Ishikawa (cell line): ENCODE data around the gene CHTF18.

ENCODE experiments used
- CEBPB ChIP-seq: IDR thresholded peaks from 2 replicates; pipeline ENCODE4 v1.6.1; 2012
- CREB1 ChIP-seq: IDR thresholded peaks from 2 replicates; pipeline ENCODE4 v1.6.1; 2012; ENCODE audit warnings: low read depth
- EGR1 ChIP-seq: IDR thresholded peaks from 2 replicates; pipeline ENCODE4 v1.6.1; 2012
- EP300 ChIP-seq: IDR thresholded peaks from 2 replicates; pipeline ENCODE4 v1.6.1; 2012; ENCODE audit warnings: borderline replicate concordance
- FOXM1 ChIP-seq: IDR thresholded peaks from 2 replicates; pipeline ENCODE4 v1.6.1; 2012; ENCODE audit warnings: low read depth, borderline replicate concordance
- MAX ChIP-seq: IDR thresholded peaks from 2 replicates; pipeline ENCODE4 v1.6.1; 2012
- NFIC ChIP-seq: IDR thresholded peaks from 2 replicates; pipeline ENCODE4 v1.6.1; 2012
- RAD21 ChIP-seq: IDR thresholded peaks from 2 replicates; pipeline ENCODE4 v1.6.1; 2012; ENCODE audit warnings: low read depth
- REST ChIP-seq: IDR thresholded peaks from 2 replicates; pipeline ENCODE4 v1.6.1; 2012; ENCODE audit warnings: low read depth, mild to moderate bottlenecking
- TAF1 ChIP-seq: IDR thresholded peaks from 2 replicates; pipeline ENCODE4 v1.6.1; 2012; ENCODE audit warnings: low read depth, mild to moderate bottlenecking
- TCF12 ChIP-seq: IDR thresholded peaks from 2 replicates; pipeline ENCODE4 v1.6.1; 2012; ENCODE audit warnings: low read depth
- TEAD4 ChIP-seq: IDR thresholded peaks from 2 replicates; pipeline ENCODE4 v1.6.1; 2012
- USF1 ChIP-seq: IDR thresholded peaks from 2 replicates; pipeline ENCODE4 v1.6.1; 2012
- YY1 ChIP-seq: IDR thresholded peaks from 2 replicates; pipeline ENCODE4 v1.6.1; 2012; ENCODE audit warnings: low read depth
- ZBTB7A ChIP-seq: IDR thresholded peaks from 2 replicates; pipeline ENCODE4 v1.6.1; 2012; ENCODE audit warnings: low read depth

CHTF18 gene

GRCh38 chr16:741986-742629 lies 46.3 kb upstream of the CHTF18 start:
- TF ChIP-seq CREB1 = no peak
- TF ChIP-seq TEAD4 = no peak
- TF ChIP-seq FOXM1 = no peak
- no peak for TF ChIP-seq RAD21
- TF ChIP-seq MAX = no peak
- no peak for TF ChIP-seq TCF12
- no peak for TF ChIP-seq TAF1
- no peak for TF ChIP-seq USF1
- no peak for TF ChIP-seq NFIC
- no peak for TF ChIP-seq CEBPB
- TF ChIP-seq EP300 = no peak
- no peak for TF ChIP-seq YY1
- TF ChIP-seq ZBTB7A = no peak

GRCh38 chr16:743794-744500 lies 44.5 kb upstream of the CHTF18 start:
- TF ChIP-seq TCF12 = no peak
- TF ChIP-seq ZBTB7A = no peak
- TF ChIP-seq EGR1 = no peak
- no peak for TF ChIP-seq TAF1
- TF ChIP-seq YY1 = no peak
- no peak for TF ChIP-seq TEAD4
- TF ChIP-seq NFIC = no peak
- no peak for TF ChIP-seq CEBPB
- TF ChIP-seq REST = no peak
- TF ChIP-seq FOXM1 = no peak

- TF ChIP-seq TCF12 (no peak), TEAD4 (no peak), RAD21 (peak; percentile 46; the same call in 1 of the 2 replicates), FOXM1 (no peak), EGR1 (no peak), MAX (no peak)
Observed at GRCh38 chr16:745739-746138, 42.7 kb upstream of the CHTF18 start.

- TF ChIP-seq CEBPB = no peak
- no peak for TF ChIP-seq TCF12
- no peak for TF ChIP-seq USF1
- no peak for TF ChIP-seq NFIC
- no peak for TF ChIP-seq CREB1
- no peak for TF ChIP-seq FOXM1
- TF ChIP-seq EGR1 = no peak
- TF ChIP-seq MAX = no peak
- TF ChIP-seq RAD21 = no peak
- no peak for TF ChIP-seq REST
- no peak for TF ChIP-seq EP300
- no peak for TF ChIP-seq TEAD4
- TF ChIP-seq YY1 = no peak
- TF ChIP-seq TAF1 = no peak
- no peak for TF ChIP-seq ZBTB7A
Observed at GRCh38 chr16:746637-747036, 41.8 kb upstream of the CHTF18 start.

GRCh38 chr16:747978-748746 lies 40.3 kb upstream of the CHTF18 start:
- no peak for TF ChIP-seq RAD21
- TF ChIP-seq EGR1 = no peak
- TF ChIP-seq ZBTB7A = no peak
- no peak for TF ChIP-seq YY1
- TF ChIP-seq MAX = no peak
- no peak for TF ChIP-seq CEBPB
- TF ChIP-seq TEAD4 = no peak
- TF ChIP-seq NFIC = no peak
- no peak for TF ChIP-seq FOXM1
- TF ChIP-seq USF1 = no peak
- no peak for TF ChIP-seq EP300
- TF ChIP-seq TAF1 = no peak
- TF ChIP-seq TCF12 = no peak
- no peak for TF ChIP-seq CREB1
- no peak for TF ChIP-seq REST
